Measurements from ENCODE around the gene NRN1L.

NRN1L gene

GRCh38 chr16:67922221-67922620 lies 37.5 kb downstream of the NRN1L start:
- no peak for DNase-seq

DNA sequence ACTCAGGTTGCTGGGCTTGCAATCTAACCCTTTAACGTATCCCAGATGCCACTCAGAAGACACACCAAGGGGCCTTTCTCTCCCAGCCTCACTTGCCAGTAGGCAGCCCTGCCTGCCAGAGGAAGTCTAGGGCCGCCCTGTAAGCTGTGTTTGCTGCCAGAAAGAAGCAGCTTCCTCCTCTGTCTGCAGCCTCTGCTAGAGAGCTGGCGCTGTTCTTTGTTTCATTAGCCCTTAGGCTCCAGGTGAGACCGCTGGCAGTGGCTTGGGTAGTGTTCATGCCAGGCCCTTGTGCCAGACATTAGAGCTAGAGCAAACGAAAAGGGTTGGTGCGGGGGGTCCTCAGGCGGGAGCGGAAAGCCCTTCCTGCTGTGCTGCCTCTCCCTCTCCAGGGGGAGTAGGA lies 38.1 kb downstream of the NRN1L start:
- no peak for DNase-seq

- peak in 1 of 2 experiments; percentile 32 for DNase-seq
Measured at GRCh38 chr16:67923414-67924116, 38.9 kb downstream of the NRN1L start.

- DNase-seq, result no peak
Measured at GRCh38 chr16:67924140-67924906, 39.6 kb downstream of the NRN1L start.

DNA sequence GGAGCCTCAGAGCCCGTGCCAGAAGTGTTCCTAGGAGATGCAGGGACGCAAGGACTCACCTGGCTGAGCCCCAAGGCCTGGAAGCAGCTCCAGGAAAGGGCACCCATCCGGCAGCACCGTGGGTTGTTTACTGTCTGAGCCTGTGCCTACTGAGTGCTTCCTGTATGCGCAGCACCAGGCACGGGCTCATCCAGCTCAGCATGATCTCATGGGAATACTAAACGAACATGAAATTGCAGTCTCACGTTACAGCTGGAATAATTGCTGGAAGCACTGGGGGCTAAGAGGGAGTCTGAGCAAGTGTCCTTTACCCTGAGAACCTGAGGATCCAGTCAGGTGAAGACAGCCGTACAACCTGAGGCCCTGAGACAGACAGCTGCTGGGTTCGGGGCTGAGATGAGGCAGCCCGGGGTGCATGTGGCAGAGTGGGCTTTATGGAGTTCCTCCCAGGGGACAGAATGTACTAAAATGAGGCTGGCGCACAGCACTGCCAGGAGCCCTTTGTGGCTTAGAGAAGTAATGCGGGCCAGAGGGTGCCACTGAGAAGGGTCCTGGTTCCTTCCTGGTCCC lies 41.6 kb downstream of the NRN1L start:
- DNase-seq, result peak; percentile 31 to 37

- no peak for DNase-seq
Measured at GRCh38 chr16:67927131-67927941, 42.7 kb downstream of the NRN1L start.

DNA sequence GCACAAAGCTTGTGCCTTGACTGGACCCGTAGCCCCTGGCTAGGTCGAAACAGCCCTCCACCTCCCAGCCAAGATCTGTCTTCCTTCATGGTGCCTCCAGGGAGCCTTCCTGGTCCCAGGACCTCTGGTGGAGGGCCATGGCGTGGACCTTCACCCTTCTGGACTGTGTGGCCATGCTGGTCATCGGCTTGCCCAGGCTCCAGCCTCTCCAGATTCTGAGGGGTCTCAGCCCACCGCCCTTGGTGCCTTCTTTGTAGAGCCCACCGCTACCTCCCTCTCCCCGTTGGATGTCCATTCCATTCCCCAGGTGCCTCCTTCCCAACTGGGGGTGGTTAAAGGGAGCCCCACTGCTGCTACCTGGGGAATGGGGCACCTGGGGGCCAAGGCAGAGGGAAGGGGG lies 43.5 kb downstream of the NRN1L start:
- DNase-seq, result no peak

DNA sequence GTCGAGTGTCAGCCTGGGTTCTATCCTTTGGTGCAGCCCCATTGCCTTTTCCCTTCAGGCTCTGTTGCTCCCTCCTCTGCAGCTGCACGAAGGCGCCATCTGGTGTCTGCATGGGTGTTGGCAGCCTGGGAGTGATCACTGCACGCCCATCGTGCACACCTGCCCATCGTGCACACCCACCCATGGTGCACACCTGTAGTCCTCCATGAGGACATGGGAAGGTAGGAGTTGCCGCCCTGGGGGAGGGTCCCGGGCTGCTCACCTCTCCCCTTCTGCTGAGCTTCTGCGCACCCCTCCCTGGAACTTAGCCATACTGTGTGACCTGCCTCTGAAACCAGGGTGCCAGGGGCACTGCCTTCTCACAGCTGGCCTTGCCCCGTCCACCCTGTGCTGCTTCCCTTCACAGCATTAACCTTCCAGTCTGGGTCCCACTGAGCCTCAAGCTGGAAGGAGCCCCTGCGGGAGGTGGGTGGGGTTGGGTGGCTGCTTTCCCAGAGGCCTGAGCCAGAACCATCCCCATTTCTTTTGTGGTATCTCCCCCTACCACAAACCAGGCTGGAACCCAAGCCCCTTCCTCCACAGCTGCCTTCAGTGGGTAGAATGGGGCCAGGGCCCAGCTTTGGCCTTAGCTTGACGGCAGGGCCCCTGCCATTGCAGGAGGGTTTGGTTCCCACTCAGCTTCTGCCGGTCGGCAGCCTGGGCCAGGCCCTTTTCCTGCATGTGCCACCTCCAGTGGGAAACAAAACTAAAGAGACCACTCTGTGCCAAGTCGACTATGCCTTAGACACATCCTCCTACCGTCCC lies 44.1 kb downstream of the NRN1L start:
- DNase-seq, result peak in 1 of 2 experiments; percentile 49

- DNase-seq, result no peak
Measured at GRCh38 chr16:67930191-67930590, 45.5 kb downstream of the NRN1L start.

DNA sequence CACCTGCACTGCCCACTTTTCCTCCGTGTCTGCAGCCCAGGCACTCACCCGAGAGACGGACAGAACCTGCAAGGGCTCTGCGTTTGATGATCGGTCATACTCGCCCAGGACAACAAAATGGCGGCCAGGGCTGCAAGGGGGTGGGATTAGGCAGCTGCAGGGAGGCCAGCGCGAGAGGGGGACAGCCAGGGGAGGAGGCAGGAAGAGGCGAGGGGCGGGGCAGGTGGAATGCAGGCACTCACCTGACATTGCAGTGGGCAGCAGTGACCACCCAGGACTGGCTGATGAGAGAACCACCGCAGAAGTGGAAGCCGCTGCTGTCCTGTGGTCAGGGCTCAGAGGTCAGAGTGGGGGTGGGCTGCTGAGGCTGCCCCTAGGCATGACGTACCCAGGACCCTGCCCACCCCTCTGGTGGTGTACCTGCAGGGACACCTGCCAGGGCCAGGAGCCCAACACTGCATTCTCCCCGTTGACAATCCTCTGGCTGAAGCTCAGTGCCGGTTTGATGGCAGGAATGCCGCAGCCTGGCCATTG lies 46.1 kb downstream of the NRN1L start:
- no peak for DNase-seq

DNA sequence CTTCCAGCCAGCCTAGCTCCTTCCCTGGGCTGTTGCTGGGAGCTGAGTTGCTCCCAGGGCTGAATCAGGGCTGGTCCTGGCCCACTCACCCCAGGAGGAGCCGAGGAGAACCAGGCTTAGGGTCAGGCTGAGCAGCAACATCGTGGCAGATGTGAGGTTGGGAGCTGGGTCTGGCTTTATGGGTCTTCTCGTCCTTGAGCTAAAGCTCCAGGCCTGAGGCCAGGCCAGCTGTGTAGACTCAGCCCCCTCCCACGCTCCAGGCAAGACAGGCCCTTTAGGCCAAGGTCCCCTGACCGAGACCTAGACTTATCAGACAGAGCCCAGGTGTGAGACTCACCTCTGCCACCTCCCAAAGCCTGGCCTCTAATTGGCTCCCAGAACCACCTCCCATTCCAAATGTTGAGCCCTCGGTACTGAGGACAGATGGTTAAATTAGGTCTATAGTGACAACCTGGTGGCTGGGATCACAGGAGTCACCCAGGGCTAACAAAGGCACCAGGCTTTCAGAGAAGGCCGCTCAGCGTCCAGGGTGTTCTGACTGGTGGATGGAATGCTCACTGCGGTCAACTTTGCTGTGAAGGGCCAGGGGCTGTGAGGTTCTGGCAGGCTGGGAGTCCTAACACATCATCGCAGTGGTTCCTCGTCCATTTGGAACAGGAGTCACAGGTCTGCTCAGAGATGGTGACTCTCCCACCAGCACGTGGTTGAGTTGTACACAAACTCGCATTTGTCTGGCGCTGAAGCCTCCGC lies 47.2 kb downstream of the NRN1L start, which contains the start of gene CTRL:
Gene CTRL, minus strand, starts transcription at position 151 of the 750 bp plus-strand sequence. Its CDS starts 10 bp downstream, at position 141.
- no peak for DNase-seq

DNA sequence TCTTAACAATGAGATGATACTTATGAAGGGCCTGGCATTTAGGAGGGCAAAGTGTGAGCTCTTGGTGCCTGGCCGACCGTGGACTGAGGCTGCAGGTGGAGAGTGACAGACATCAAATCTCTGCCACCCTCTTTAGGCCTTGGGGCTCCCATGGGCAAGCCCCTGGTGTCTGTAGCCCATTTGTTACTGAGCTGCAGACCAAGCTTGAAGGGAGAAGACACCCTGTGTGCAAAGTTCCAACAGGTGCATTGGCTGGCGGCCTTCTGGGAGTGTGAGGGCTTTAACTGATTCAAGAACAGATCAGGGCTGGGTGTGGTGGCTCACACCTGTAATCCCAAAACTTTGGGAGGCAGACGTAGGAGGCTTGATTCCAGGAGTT lies 47.8 kb downstream of the NRN1L start:
- no peak for DNase-seq

DNA sequence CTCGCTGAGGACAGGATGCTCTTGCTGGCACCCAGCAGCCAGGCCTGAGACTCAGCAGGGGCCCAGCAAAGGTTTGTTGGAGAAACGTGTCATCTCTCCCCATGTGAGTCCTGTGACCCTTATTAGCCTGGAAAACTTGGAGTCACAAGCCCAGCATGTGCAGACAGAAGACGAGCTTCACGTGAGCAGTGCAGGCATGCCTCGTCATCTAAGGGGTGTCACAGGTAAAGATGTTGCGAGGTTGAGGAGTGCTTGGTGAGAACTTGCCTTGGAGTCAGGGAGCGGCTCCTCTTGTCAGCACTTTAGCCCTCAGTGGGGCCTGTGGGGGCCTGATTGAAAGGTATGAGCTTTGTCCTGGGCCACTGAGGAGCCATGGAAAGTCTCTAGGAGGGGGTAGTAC lies 49.1 kb downstream of the NRN1L start:
- DNase-seq, result no peak

DNA sequence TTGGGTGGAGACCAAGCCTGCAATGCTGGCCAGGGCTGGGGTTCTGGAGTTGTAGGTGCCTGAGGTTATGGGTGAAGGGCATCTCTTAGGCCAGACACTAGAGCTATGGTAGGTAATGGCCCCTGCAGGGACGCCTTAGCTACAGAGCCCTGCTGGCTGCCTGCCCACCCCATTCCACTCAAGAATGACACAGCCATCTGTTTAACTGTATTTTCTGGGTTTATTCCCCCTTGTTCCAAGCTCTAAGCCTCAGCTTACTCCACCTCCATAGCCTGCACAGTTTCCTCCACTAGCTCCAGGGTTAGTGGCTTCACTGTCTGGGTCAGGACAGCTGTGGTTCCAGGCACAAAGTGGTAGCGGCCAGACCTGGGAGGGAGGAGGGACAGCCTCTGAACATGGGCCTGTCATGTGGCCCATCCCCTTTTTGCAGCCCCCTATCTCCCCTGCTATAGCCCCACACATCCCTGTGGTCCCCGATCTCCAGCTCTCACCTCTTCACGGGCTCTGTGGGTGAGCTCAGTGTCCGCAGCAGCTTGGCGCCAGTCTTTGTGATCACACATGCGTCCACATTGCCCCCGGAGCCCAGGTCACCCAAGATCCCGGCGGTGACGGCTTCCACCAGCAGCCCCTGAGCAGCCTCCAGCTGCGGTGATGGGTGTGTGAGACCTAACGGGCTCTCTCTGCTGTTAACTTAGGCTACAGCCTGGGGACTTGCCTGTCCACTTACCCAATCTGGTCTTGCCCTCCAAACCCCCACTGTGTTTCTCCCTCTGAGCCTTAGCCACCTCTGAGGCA lies 49.8 kb downstream of the NRN1L start:
- DNase-seq, result no peak

GRCh38 chr16:67935101-67935401 lies 50.4 kb downstream of the NRN1L start:
- DNase-seq, result no peak

GRCh38 chr16:67935402-67936123 lies 50.9 kb downstream of the NRN1L start:
- peak; percentile 76 to 93 for DNase-seq

Data from NCI-H187 (cell line).